Activated T-cell treated with anti-CD3 and anti-CD28 coated beads, Interleukin-2, amount 50 U/mL, for 4 hours (primary cell): Measurements from ENCODE around the gene LCN6. TPM values are rescaled to one million over a fixed set of nuclear protein-coding genes. Genes with fewer than 3 reads are reported as not detected.
"Not testable (repeated sequence)": the region's sequence is repeated elsewhere in the genome, so short reads cannot be mapped to it uniquely, and the experiment has no call there.

ENCODE experiments used
- ATAC-seq, 2 donors: fragments of 200-7000 bp; cut with Tn5 transposase; one replicate each; pipeline ENCODE4 v1.10.0; 2021
- DNase-seq: peaks from one replicate; pipeline ENCODE4 v3.0.0-alpha.2; 2020
- H3K27me3 Mint-ChIP-seq: one replicate; pipeline ENCODE4 v1.8.0; 2021; ENCODE audit warnings: low read depth, mixed read lengths
- H3K36me3 Mint-ChIP-seq: one replicate; pipeline ENCODE4 v1.8.0; 2022; ENCODE audit warnings: mixed read lengths; ENCODE audit not compliant: insufficient read depth
- H3K4me1 Mint-ChIP-seq: one replicate; pipeline ENCODE4 v1.8.0; 2021; ENCODE audit warnings: low read depth, mixed read lengths
- H3K4me3 Mint-ChIP-seq: one replicate; pipeline ENCODE4 v1.8.0; 2021; ENCODE audit warnings: mild to moderate bottlenecking, moderate library complexity, mixed read lengths
- H3K9me3 Mint-ChIP-seq: one replicate; pipeline ENCODE4 v1.8.0; 2021; ENCODE audit warnings: mixed read lengths
- total RNA-seq, 3 donors: library from RNA; stranded (reverse); gene quantifications; one replicate each; pipeline ENCODE4 v1.2.1, GENCODE V29; 2021

The LCN6 gene
- total RNA-seq, 3 donors from 2014 or later, result not detected

DNA sequence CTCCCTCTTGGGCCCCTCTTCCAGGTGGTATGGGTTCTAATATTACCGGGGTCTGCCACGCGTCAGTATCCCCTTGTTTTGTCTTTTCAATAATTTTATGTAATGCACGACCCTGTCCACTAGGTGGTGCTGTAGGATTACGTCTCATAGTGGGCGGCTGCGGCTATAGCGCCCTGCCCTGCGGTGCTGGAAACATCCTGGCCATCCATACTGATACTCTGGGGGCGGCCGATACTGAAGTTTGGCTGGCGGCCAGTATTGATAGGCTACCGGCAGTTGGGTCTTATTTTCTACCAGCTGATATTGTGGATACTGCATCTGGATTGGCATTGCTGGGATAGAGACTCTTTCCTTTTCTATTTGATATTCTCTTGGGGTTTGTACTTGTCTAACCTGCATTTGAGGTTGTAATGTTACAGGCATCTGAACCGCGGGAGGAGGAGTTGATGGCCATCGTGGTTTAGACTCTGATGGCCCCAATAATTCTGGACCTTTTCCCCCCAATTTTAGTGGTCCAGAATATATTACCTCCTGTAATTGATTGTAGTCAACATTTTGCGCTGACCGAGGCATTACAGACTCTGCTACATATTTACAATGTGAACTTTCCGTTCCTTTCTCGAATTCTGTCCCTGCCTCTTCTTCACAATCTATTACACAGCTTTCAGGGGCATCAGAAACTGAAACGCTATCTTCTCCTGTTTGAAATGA lies 39.5 kb upstream of the LCN6 start:
- DNase-seq (peak; percentile 57), ATAC-seq (no peak)
- H3K4me3 Mint-ChIP-seq, result no peak overlapping the region
- H3K9me3 Mint-ChIP-seq, result no peaks in the 10 kb centered on the region
- no peaks in the 10 kb centered on the region for H3K36me3 Mint-ChIP-seq
- peaks cover 17% of the 10 kb centered on the region for H3K4me1 Mint-ChIP-seq
- H3K27me3 Mint-ChIP-seq, result peaks cover 3% of the 10 kb centered on the region

DNA sequence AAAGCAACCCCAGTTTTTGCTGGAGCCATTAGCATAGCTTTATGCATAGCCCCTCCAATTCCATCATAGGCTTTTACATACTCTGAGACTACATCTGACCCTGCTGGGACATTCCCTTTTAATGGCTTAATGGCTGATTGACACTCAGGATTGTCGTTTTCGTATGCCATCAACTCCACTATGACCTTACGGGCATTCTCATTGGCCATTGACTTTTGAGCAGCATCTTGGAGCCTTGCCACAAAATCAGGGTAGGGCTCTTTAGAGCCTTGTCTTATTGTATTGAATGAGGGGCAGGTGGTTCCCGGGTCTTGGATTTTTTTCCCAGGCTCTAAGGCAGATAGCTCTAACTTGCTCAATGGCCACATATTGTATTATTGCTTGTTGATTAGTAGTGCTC lies 38.7 kb upstream of the LCN6 start:
- DNase-seq, result not testable (repeated sequence)

DNA sequence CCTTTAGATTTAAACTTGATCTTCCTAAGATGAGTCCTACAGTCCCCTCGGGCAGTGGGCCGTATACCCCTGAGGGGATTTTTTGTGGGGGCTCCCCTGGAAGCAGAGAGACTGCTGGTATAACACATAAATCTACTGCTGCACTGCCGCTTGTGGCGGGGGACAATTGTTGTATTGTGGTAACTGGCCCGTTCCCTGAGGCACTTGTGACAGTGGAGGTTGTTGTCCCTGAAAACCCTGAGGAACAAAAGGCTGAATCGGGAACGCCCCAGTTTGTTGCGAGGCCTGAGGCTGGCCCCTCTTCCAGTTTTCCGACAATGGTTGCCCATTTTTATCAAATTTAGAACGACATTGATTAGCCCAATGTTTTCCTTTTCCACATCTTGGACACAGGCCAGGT lies 38.1 kb upstream of the LCN6 start:
- H3K27me3 Mint-ChIP-seq, result peaks cover 3% of the 10 kb centered on the region
- ATAC-seq (no peak), DNase-seq (no peak)
- no peak overlapping the region for H3K4me3 Mint-ChIP-seq
- H3K36me3 Mint-ChIP-seq, result no peaks in the 10 kb centered on the region
- H3K4me1 Mint-ChIP-seq, result peaks cover 10% of the 10 kb centered on the region
- no peaks in the 10 kb centered on the region for H3K9me3 Mint-ChIP-seq

More for the DNA sequence above, 38.7 kb upstream of the LCN6 start:
- not testable (repeated sequence) for H3K4me3 Mint-ChIP-seq, H3K36me3 Mint-ChIP-seq, H3K27me3 Mint-ChIP-seq, H3K9me3 Mint-ChIP-seq, ATAC-seq
- H3K4me1 Mint-ChIP-seq, result peaks cover 12% of the 10 kb centered on the region

DNA sequence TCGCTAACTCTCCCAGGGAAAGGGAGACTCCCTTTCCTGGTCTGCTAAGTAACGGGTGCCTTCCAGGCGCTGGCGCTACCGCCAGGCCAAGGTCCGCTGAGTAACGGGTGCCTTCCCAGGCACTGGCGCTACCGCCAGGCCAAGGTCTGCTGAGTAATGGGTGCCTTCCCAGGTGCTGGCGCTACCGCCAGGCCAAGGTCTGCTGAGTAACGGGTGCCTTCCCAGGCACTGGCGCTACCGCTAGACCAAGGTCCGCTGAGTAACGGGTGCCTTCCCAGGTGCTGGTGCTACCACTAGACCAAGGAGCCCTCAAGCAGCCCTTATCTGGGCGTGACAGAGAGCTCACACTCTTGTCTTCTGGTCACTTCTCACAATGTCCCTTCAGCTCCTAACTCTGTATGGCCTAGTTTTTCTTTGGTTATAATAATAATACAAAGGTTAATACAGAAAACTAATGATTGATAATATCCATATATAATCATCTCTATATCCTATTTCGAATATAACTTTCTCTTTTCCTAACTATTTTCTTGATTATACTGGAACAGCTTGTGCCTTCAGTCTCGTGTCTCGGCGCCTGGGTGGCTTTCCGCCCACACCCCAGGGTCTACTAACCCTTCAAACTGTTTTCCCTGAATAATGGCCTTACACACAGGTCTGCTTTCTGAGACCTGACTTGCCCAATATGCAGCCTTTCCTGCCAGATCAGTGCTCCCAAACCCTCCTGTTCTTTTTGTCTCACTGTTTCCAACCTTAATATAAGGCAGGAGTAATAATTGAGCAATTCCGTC lies 37.4 kb upstream of the LCN6 start:
- not testable (repeated sequence) for H3K36me3 Mint-ChIP-seq, H3K4me3 Mint-ChIP-seq, H3K9me3 Mint-ChIP-seq

DNA sequence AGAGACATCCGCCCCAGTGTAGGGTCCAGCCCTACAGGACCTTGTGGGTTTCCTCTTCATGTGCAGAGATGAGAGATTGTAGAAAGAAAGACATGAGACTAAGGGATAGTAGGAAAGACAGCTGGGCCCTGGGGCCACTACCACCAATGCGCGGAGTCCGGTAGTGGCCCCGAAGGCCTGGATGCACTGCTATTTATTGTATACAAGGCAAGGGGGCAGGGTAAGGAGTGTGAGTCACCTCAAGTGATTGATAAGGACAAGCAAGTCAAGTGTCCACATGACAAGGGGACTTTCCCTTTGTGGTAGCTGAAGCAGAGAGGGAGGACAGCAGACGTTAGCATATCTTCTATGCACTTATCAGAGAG lies 36.7 kb upstream of the LCN6 start:
- H3K9me3 Mint-ChIP-seq, result no peaks in the 10 kb centered on the region
- no peak for DNase-seq
- H3K36me3 Mint-ChIP-seq, result no peaks in the 10 kb centered on the region
- peak; percentile 46 to 65 for ATAC-seq
- peaks cover 3% of the 10 kb centered on the region for H3K27me3 Mint-ChIP-seq
- no peak overlapping the region for H3K4me3 Mint-ChIP-seq
- H3K4me1 Mint-ChIP-seq, result peaks cover 7% of the 10 kb centered on the region

More for the DNA sequence above, 37.4 kb upstream of the LCN6 start:
- H3K4me1 Mint-ChIP-seq, result peaks cover 10% of the 10 kb centered on the region
- not testable (repeated sequence) for DNase-seq, H3K27me3 Mint-ChIP-seq, ATAC-seq

DNA sequence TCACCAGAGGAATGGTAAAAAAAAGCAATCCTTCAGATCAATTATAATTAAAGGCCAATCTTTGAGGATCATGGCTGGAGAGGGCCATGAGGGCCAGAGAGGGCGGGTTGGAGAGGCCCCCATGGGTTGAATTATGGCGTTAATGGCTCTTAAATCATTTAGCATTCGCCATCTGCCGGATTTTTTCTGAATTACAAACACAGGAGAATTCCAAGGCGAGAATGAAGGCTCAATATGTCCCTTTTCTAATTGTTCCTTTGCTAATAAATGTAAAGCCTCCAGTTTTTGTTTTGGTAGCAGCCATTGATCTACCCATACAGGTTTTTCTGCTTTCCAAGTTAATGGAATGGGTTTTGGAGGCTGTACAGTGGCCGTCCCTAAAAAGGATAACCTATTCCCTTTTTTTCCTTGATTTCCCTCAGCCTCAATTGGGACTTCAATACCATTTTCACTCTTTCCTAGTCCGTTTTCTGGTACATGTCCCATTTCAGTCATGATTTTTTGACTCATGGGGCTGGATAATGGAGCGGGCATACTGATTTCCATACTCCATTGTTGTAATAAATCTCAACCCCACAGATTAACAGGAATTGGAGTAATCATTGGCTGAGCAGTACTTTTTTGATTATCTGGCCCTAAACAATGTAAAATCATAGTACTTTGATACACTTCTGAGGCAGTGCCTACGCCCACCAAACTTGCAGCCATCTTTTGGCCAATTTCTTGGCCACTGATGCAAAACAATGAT lies 36.1 kb upstream of the LCN6 start:
- Mint-ChIP-seq H3K9me3 (no peaks in the 10 kb centered on the region), H3K4me3 (no peak overlapping the region), H3K27me3 (peaks cover 3% of the 10 kb centered on the region), H3K36me3 (no peaks in the 10 kb centered on the region), H3K4me1 (peaks cover 7% of the 10 kb centered on the region)
- ATAC-seq (no peak), DNase-seq (no peak)

DNA sequence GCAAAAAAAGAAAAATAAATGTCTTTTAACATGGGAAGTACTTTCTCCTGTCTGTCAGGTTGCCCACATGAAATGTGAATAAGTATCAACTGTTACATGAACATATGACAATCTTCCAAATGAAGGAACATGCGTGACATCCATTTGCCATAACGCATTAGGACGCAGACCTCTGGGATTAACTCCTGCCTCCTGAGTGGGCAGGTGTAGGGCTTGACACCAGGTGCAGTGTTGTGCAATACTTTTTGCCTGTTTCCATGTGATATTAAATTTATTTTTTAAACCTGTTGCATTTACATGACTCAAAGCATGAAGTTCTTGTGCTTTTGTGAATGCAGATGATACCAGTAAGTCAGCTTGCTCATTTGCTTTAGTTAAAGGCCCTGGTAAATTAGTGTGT lies 34.1 kb upstream of the LCN6 start:
- no peaks in the 10 kb centered on the region for H3K4me1 Mint-ChIP-seq
- ATAC-seq (no peak), DNase-seq (no peak)
- no peak overlapping the region for H3K4me3 Mint-ChIP-seq
- no peaks in the 10 kb centered on the region for H3K36me3 Mint-ChIP-seq
- peaks cover 20% of the 10 kb centered on the region for H3K27me3 Mint-ChIP-seq
- H3K9me3 Mint-ChIP-seq, result no peaks in the 10 kb centered on the region

DNA sequence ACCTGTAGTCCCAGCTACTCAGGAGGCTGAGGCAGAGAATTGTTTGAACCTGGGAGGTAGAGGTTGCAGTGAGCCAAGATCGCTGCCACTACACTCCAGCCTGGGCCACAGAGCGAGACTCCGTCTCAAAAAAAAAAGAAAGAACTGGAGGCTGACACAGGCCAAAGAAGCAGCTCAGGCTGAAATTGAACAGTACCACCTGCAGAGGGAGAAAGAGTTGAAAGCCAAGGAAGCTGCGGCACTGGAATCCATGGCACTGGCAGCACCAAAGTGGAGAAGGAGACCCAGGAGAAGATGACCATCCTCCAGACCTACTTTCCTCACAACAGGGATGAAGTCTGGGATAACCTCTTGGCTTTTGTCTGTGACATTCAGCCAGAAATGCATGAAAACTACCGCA lies 31.5 kb upstream of the LCN6 start:
- ATAC-seq (no peak), DNase-seq (no peak)
- H3K9me3 Mint-ChIP-seq, result no peaks in the 10 kb centered on the region
- no peaks in the 10 kb centered on the region for H3K4me1 Mint-ChIP-seq
- H3K4me3 Mint-ChIP-seq, result no peak overlapping the region
- H3K27me3 Mint-ChIP-seq, result peaks cover 21% of the 10 kb centered on the region
- H3K36me3 Mint-ChIP-seq, result no peaks in the 10 kb centered on the region

DNA sequence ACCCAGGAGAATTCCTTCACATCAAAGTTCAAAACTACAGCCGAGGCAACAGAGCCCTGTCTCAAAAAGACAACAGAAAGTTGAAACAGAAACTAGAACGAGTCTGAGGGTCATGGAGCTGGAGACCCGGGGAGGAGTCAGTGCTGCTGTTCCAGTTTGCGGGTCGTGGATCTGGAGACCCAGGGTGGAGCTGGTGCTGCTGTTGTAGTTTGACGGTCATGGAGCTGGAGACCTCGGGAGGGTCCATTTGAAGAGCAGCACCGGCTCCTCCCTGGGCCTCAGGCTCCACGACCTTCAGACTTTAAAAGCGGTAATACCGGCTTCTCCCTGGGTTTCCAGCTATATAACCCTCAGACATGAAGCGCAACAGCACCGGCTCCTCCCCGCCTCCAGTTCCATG lies 29.0 kb upstream of the LCN6 start:
- H3K9me3 Mint-ChIP-seq, result peaks cover 7% of the 10 kb centered on the region
- H3K4me3 Mint-ChIP-seq, result no peak overlapping the region
- no peaks in the 10 kb centered on the region for H3K4me1 Mint-ChIP-seq
- no peak for ATAC-seq
- peaks cover 23% of the 10 kb centered on the region for H3K27me3 Mint-ChIP-seq
- H3K36me3 Mint-ChIP-seq, result no peaks in the 10 kb centered on the region
- DNase-seq, result no peak

DNA sequence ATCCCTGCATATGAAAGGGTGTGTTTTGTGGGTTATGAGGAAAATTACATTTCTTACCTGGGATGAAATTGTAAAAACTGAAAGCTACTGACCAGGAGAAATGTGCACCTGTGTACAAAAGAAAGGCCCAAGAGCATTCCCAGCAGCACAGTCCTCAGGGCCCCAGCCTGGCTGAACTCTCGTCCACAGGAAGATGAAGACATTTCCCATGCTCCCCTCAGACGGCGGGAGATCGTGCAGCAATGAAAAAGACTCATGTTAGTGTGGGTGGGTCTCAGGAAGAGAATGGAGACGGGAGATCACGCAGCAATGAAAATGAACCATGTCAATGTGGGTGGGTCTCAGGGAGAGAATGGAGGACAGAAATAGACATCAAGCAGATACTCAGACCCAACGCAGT lies 28.6 kb upstream of the LCN6 start:
- Mint-ChIP-seq H3K4me1 (no peaks in the 10 kb centered on the region), H3K27me3 (peaks cover 23% of the 10 kb centered on the region)

DNA sequence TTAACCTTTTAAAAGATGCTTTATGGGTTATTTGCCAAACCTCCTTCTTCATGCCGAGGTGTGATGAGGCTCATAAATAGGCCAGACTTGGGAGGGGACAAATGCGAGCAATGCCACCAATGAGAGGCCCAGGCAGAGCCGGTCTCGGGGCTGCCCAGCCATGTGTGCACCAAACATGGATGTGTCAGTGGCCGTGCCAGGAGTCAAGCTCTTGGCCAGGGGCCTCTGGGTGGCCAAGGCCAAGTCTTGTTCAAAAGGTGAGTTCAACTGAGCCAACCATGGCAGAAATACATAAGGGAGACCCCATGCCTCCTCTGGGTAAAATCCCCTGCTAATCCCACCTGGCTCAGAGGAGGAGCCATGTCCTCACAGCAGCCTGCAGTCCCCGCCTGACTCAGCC lies 26.9 kb upstream of the LCN6 start:
- no peak for DNase-seq
- Mint-ChIP-seq H3K4me1 (no peaks in the 10 kb centered on the region), H3K27me3 (peaks cover 23% of the 10 kb centered on the region), H3K9me3 (peaks cover 7% of the 10 kb centered on the region), H3K36me3 (no peaks in the 10 kb centered on the region), H3K4me3 (no peak overlapping the region)
- ATAC-seq, result no peak

More for the DNA sequence above, 28.6 kb upstream of the LCN6 start:
- peaks cover 7% of the 10 kb centered on the region for H3K9me3 Mint-ChIP-seq
- no peak overlapping the region for H3K4me3 Mint-ChIP-seq
- no peaks in the 10 kb centered on the region for H3K36me3 Mint-ChIP-seq
- DNase-seq, result no peak
- no peak for ATAC-seq

DNA sequence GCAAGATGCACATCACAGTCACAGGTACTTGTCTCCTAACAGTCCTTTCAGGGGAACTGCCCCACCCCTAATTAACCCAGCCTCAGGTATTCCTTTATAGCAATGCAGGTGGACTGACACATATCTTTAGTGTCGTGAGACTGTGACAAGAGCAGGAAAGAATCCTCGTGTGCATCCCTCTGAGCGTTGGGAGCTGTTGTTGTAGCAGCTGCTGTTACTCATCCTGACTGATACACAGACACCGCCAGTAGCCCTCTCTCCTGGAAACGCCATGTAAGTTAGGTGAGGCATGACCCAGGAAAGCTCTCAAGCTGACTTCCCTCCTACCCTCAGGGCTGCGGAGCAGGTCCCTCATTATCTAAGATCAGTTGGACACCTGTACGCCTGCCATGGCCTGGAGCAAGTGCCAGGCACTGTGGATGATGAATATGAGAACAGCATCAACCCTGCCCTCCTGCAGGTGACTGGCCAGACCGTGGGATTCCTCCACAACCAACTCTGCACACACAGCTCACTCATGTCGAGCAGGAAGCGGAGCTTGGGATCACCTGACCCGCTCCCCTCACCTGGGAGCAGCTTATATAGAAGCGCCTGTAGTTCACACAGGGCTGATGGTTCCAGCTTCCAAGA lies 26.2 kb upstream of the LCN6 start:
- Mint-ChIP-seq H3K27me3 (peaks cover 24% of the 10 kb centered on the region), H3K9me3 (peaks cover 7% of the 10 kb centered on the region), H3K4me1 (peaks cover 1% of the 10 kb centered on the region), H3K36me3 (no peaks in the 10 kb centered on the region), H3K4me3 (no peak overlapping the region)
- ATAC-seq (no peak), DNase-seq (no peak)

DNA sequence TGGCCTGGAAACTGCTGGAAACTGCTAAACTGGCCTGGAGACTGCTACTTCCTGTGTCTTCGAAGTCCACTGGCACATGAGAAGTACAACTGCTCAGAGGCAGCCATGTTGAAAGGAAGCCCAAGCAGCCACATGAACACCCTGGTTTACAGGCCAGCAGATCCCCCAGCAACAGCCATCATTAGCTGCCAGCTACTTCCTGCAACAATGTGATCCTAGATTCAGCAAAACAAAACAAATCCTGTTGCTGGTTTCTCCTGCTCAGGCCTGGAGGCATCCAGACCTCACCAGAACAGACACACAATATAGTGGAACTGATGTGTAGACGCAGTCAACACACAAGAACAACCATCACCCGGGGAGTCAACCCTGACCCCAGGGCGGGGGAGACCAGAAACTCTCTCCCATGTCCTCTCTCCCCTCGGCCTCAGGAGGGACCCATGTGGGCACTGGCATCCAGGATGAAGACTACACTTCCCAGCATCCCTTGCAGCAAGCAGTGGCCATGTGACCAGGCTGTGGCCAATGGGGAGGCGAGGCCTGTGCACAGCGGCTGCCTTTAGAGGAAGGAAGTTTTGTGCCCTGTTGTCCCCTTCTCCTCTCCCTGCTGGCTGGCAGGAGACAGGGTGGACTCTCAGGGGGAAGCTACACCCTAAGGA lies 25.2 kb upstream of the LCN6 start:
- peaks cover 1% of the 10 kb centered on the region for H3K4me1 Mint-ChIP-seq
- H3K4me3 Mint-ChIP-seq, result no peak overlapping the region
- peak; percentile 61 to 70 for ATAC-seq

DNA sequence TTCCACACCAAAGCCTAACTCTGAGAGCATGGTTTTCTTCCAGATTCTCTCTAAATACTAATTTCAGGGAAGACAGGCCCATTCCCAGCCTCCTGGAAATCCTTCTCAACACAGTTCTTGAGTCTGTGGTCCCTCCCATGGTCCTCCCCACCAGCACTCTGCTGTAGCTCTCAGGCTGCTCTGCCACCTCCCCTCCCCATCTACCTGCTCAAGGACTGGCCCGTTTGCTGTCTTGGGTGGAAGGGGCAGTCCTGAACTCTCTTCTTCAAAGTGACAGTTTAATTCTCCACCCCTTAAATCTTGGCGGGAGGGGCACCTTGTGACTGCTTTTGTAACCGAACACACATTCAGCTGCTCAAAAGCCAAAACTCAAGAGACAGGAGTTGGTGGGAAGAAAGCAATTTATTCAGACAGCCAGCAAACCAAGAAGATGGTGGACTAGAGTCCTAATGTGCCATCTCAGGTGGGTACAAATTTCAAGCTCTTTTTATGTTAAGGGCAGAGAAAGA lies 23.6 kb upstream of the LCN6 start:
- Mint-ChIP-seq H3K4me3 (no peak overlapping the region), H3K27me3 (peaks cover 15% of the 10 kb centered on the region), H3K36me3 (no peaks in the 10 kb centered on the region), H3K4me1 (peaks cover 3% of the 10 kb centered on the region), H3K9me3 (peaks cover 7% of the 10 kb centered on the region)
- ATAC-seq (no peak), DNase-seq (no peak)

More for the DNA sequence above, 25.2 kb upstream of the LCN6 start:
- Mint-ChIP-seq H3K9me3 (peaks cover 7% of the 10 kb centered on the region), H3K27me3 (peaks cover 18% of the 10 kb centered on the region), H3K36me3 (no peaks in the 10 kb centered on the region)
- no peak for DNase-seq
